ENCODE measurements around the gene SNX25. TPM values are rescaled to one million over a fixed set of nuclear protein-coding genes. Genes with fewer than 3 reads are reported as not detected.
A peak's percentile ranks its signal among the peaks of the same experiment; 100 is the strongest.

Gene SNX25
- total and polyA plus RNA-seq, 10 of the 15 experiments (the other 5 are each of a cell fraction or from before 2014, with no cell fraction given), result 11.2 to 117 (median 62.8) TPM

- TF ChIP-seq REST (IDR thresholded peaks at IDR 0.05; ENCODE audit: low read depth, low read length), result no peak
- TF ChIP-seq HDAC6 (IDR thresholded peaks at IDR 0.05; ENCODE audit: unreplicated experiment), result no peak
- no peak for TF ChIP-seq SREBF2 (IDR thresholded peaks at IDR 0.05; ENCODE audit: low read length)
- TF ChIP-seq MXI1 (IDR thresholded peaks at IDR 0.05; ENCODE audit: low read depth, low read length), result no peak
- TF ChIP-seq PAX5 (IDR thresholded peaks at IDR 0.05; ENCODE audit: borderline replicate concordance, low read depth, low read length), result no peak
- no peak for TF ChIP-seq RCOR1 (conservative IDR thresholded peaks at IDR 0.05; ENCODE audit: low read depth, low read length)
- TF ChIP-seq, protein P1, sequence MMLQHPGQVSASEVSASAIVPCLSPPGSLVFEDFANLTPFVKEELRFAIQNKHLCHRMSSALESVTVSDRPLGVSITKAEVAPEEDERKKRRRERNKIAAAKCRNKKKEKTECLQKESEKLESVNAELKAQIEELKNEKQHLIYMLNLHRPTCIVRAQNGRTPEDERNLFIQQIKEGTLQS (IDR thresholded peaks at IDR 0.05; ENCODE audit: borderline replicate concordance, extremely low read depth, low read depth, low read length), result peak; percentile 21; the same call in 1 of the 2 replicates
- TF ChIP-seq, protein P2, sequence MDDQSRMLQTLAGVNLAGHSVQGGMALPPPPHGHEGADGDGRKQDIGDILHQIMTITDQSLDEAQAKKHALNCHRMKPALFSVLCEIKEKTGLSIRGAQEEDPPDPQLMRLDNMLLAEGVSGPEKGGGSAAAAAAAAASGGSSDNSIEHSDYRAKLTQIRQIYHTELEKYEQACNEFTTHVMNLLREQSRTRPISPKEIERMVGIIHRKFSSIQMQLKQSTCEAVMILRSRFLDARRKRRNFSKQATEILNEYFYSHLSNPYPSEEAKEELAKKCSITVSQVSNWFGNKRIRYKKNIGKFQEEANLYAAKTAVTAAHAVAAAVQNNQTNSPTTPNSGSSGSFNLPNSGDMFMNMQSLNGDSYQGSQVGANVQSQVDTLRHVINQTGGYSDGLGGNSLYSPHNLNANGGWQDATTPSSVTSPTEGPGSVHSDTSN (IDR thresholded peaks at IDR 0.05; ENCODE audit: insufficient replicate concordance, low read depth, low read length), result no peak
- no peak for TF ChIP-seq ZNF622 (IDR thresholded peaks at IDR 0.05)
- no peak for TF ChIP-seq MTA3 (IDR thresholded peaks at IDR 0.05; ENCODE audit: borderline replicate concordance, low read length)
- TF ChIP-seq BCLAF1 (IDR thresholded peaks at IDR 0.05), result no peak
- TF ChIP-seq MEF2B (IDR thresholded peaks at IDR 0.05; ENCODE audit: partially characterized antibody, poor library complexity, severe bottlenecking), result peak; percentile 87
- TF ChIP-seq CBFB (IDR thresholded peaks at IDR 0.05; ENCODE audit: low read depth), result peak; percentile 60
- no peak for TF ChIP-seq ZBTB33 (IDR thresholded peaks at IDR 0.05)
- TF ChIP-seq EZH2 (IDR thresholded peaks at IDR 0.05; ENCODE audit: borderline replicate concordance, control insufficient read depth, low read depth, low read length), result no peak
Measured at GRCh38 chr4:185304944-185305690, 95.7 kb downstream of the SNX25 start (continued).
